ENCODE measurements around the gene MFSD12. TPM values are rescaled to one million over a fixed set of nuclear protein-coding genes. Genes with fewer than 3 reads are reported as not detected.

Gene MFSD12
- total RNA-seq, 1 donor from 2014 or later: 95.9 TPM

DNA sequence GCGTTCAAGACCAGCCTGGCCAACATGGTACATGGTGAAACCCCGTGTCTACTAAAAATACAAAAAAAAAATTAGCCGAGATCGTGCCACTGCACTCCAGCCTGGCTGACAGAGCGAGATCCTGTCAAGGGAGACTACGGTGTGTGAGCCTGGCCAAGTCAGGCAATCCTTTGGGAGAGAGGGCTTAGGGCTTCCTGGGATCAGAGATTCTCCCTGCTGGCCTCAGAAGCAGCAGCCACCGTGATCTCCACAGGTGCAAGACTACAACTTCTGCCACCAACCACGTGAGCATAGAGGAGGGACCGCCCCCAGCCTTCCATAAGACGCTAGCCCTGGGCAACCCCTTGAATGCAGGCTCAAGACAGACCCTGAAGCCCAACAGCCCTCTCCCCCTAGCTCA is 7.6 kb downstream of the MFSD12 start:
- peaks cover 5% of the 10 kb centered on the region for H3K4me1 ChIP-seq
- H3K4me3 ChIP-seq: no peak overlapping the region
- intact Hi-C loops (cut with DNase I): loop anchor here (10.0 kb wide), 1 partner anchor 65 kb away; no protein-coding TSS in a partner anchor
- DNase-seq: no peak
- H3K27ac ChIP-seq: no peak overlapping the region
- no peak for ATAC-seq
- peaks cover 6% of the 10 kb centered on the region for H3K36me3 ChIP-seq
- TF ChIP-seq, protein P1, sequence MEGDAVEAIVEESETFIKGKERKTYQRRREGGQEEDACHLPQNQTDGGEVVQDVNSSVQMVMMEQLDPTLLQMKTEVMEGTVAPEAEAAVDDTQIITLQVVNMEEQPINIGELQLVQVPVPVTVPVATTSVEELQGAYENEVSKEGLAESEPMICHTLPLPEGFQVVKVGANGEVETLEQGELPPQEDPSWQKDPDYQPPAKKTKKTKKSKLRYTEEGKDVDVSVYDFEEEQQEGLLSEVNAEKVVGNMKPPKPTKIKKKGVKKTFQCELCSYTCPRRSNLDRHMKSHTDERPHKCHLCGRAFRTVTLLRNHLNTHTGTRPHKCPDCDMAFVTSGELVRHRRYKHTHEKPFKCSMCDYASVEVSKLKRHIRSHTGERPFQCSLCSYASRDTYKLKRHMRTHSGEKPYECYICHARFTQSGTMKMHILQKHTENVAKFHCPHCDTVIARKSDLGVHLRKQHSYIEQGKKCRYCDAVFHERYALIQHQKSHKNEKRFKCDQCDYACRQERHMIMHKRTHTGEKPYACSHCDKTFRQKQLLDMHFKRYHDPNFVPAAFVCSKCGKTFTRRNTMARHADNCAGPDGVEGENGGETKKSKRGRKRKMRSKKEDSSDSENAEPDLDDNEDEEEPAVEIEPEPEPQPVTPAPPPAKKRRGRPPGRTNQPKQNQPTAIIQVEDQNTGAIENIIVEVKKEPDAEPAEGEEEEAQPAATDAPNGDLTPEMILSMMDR (IDR thresholded peaks at IDR 0.05): no peak
- H3K9me3 ChIP-seq: no peaks in the 10 kb centered on the region
- H3K27me3 ChIP-seq: no peaks in the 10 kb centered on the region

DNA sequence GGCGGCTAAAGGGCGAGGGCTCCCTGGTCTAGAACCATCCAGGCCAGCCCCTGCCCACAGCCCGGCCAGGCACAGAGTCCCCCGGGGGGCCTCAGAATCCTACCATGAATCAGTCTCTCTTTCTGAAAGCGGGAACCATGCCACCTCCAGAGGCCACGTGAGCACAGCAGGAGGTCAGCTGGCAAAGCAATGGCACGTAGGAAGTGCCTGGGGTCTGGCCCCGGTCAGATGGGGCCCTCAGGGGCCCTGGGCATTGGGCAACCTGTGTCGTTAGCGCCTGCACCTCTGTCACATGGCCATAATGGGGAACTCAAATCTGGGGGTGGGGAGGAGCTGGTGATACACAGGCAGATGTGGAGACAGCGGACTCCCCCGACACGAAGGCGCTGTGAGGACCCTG is 8.8 kb downstream of the MFSD12 start:
- TF ChIP-seq, protein P1 (IDR thresholded peaks at IDR 0.05): no peak
- Histone ChIP-seq H3K27ac (no peak overlapping the region), H3K36me3 (peaks cover 6% of the 10 kb centered on the region)

DNA sequence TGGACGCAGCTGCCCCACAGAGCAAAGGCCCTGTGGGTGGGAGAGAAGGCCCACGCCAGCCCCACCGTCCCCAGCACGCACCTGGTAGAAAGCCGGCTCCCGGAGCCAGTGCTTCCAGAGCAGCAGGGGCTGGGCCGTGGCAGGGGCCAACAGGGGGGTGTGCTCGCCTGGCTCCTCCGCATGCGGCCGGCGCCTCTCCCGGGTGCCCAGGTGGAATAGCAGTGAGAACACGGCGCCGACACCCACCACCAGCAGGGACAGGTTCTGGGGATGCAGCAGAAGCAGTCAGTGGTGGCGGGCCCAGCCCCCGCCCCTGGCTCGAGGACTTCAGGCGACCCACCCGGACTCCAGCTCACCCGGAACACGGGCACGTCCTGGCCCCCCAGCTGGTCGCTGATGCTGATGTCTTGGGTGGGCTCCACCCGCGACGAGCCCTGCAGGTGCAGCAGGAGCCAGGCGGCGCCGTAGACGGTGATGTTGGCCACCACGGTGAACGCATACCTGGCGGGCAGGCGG is 9.6 kb downstream of the MFSD12 start:
- intact Hi-C loops (cut with DNase I): loop anchor here (10.0 kb wide), 1 partner anchor 67 kb away; no protein-coding TSS in a partner anchor
- H3K27ac ChIP-seq: no peak overlapping the region
- H3K9me3 ChIP-seq: no peaks in the 10 kb centered on the region
- no peaks in the 10 kb centered on the region for H3K27me3 ChIP-seq
- H3K4me3 ChIP-seq: no peak overlapping the region
- ATAC-seq (no peak), DNase-seq (no peak)
- peaks cover 6% of the 10 kb centered on the region for H3K36me3 ChIP-seq
- H3K4me1 ChIP-seq: no peaks in the 10 kb centered on the region
- TF ChIP-seq, protein P1 (IDR thresholded peaks at IDR 0.05): no peak

More for the DNA sequence above, 8.8 kb downstream of the MFSD12 start:
- no peaks in the 10 kb centered on the region for H3K9me3 ChIP-seq
- intact Hi-C loops (cut with DNase I): loop anchor here (10.0 kb wide), 1 partner anchor 66 kb away; no protein-coding TSS in a partner anchor
- no peaks in the 10 kb centered on the region for H3K27me3 ChIP-seq
- peak; percentile 59 for ATAC-seq
- DNase-seq: peak; percentile 82
- no peaks in the 10 kb centered on the region for H3K4me1 ChIP-seq
- H3K4me3 ChIP-seq: no peak overlapping the region

DNA sequence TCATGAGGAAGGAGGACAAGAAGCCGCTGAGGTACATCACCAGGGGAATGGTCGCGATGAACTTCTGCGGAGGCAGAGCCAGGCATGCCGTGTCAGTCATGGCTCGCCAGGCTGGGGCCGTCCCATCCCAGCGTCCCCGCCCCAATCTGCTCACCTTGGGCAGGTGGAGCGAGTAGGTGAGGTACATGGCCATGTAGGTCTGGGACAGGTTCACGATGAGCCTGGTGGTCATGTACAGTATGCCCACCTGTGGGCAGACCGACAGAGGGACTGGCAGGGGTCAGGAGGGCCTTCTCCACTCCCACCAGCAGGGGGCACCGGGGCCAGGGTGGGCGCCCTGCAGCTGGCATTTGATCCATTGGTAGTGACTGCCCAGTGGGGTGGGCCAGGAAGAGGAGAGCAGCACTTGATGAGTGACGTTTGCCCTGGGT is 10.1 kb downstream of the MFSD12 start:
- H3K4me3 ChIP-seq: no peak overlapping the region
- DNase-seq (no peak), ATAC-seq (peak; percentile 6)
- no peaks in the 10 kb centered on the region for H3K4me1 ChIP-seq
- H3K36me3 ChIP-seq: peaks cover 6% of the 10 kb centered on the region
- no peak overlapping the region for H3K27ac ChIP-seq
- TF ChIP-seq, protein P1 (IDR thresholded peaks at IDR 0.05): peak; percentile 54
- intact Hi-C loops (cut with DNase I): loop anchor here (10.0 kb wide), 1 partner anchor 67 kb away; no protein-coding TSS in a partner anchor
- no peaks in the 10 kb centered on the region for H3K9me3 ChIP-seq
- H3K27me3 ChIP-seq: no peaks in the 10 kb centered on the region

DNA sequence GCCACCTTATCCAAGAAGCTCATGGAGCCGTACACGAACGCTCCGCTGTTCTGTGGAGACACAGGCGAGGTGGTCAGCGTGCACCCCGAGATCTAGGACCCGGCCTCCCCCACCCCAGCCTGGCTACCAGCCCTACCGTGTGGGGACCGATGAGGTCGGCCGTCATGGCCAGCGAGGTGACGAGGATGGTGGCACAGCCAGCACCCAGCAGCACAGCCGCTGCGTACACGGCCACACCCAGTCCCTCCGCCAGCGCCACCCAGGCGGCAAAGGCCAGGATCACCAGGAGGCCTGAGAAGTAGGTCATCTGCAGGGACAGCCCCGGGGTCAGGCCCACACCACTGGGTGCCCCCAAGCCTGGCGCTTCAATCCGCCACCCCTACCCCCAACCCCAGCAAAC is 11.3 kb downstream of the MFSD12 start:
- no peak for DNase-seq
- no peak for ATAC-seq
- intact Hi-C loops (cut with DNase I): loop anchor here (10.0 kb wide), 1 partner anchor 69 kb away; no protein-coding TSS in a partner anchor

More for the DNA sequence above, 11.3 kb downstream of the MFSD12 start:
- Histone ChIP-seq H3K27me3 (no peaks in the 10 kb centered on the region), H3K4me3 (no peak overlapping the region), H3K4me1 (no peaks in the 10 kb centered on the region), H3K27ac (no peak overlapping the region), H3K9me3 (no peaks in the 10 kb centered on the region), H3K36me3 (peaks cover 6% of the 10 kb centered on the region)
- TF ChIP-seq, protein P1 (IDR thresholded peaks at IDR 0.05): no peak
